MM.1S (cell line): ENCODE results near the gene NSFL1C.

Source experiments
- DNase-seq: peaks from one replicate; pipeline ENCODE4 v3.0.0-alpha.2; 2015
- H2AFZ ChIP-seq: fragments of 300-600 bp; sonication (generic); 2 replicates; pipeline ENCODE4 v1.6.0; 2016; ENCODE audit warnings: antibody characterized with exemption, low read length
- H3F3A ChIP-seq: fragments of 300-600 bp; sonication (generic); 2 replicates; pipeline ENCODE4 v1.6.1; 2016; ENCODE audit warnings: mild to moderate bottlenecking, antibody characterized with exemption, low read length, moderate library complexity, mixed read lengths; ENCODE audit not compliant: insufficient read depth
- H3K27ac ChIP-seq: fragments of 300-600 bp; sonication (generic); 2 replicates; pipeline ENCODE4 v1.5.1; 2016; ENCODE audit warnings: mild to moderate bottlenecking, low read length
- H3K27me3 ChIP-seq: fragments of 300-600 bp; sonication (generic); replicated peaks from 2 replicates; pipeline ENCODE4 v1.6.0; 2016; ENCODE audit warnings: low read length; ENCODE audit not compliant: insufficient read depth
- H3K36me3 ChIP-seq: fragments of 300-600 bp; sonication (generic); replicated peaks from 2 replicates; pipeline ENCODE4 v1.6.1; 2016; ENCODE audit warnings: mild to moderate bottlenecking, low read length, mixed read lengths; ENCODE audit not compliant: insufficient read depth
- H3K4me1 ChIP-seq: fragments of 300-600 bp; sonication (generic); 2 replicates; pipeline ENCODE4 v1.6.1; 2016; ENCODE audit warnings: low read length, mixed read lengths
- H3K4me2 ChIP-seq: fragments of 300-600 bp; sonication (generic); 2 replicates; pipeline ENCODE4 v1.6.0; 2016; ENCODE audit warnings: low read depth, low read length
- H3K4me3 ChIP-seq: fragments of 300-600 bp; sonication (generic); 2 replicates; pipeline ENCODE4 v1.5.1; 2016; ENCODE audit warnings: low read length, mixed read lengths
- H3K79me2 ChIP-seq: fragments of 300-600 bp; sonication (generic); 2 replicates; pipeline ENCODE4 v1.6.1; 2016; ENCODE audit warnings: mixed run types, low read length, mixed read lengths
- H3K9ac ChIP-seq: fragments of 300-600 bp; sonication (generic); 2 replicates; pipeline ENCODE4 v1.6.1; 2016; ENCODE audit warnings: low read length, mixed read lengths
- H3K9me2 ChIP-seq: fragments of 300-600 bp; sonication (generic); replicated peaks from 2 replicates; pipeline ENCODE4 v1.6.1; 2016; ENCODE audit warnings: mild to moderate bottlenecking, low read length, mixed read lengths; ENCODE audit not compliant: insufficient read depth
- H3K9me3 ChIP-seq: fragments of 300-600 bp; sonication (generic); replicated peaks from 2 replicates; pipeline ENCODE4 v1.6.1; 2016; ENCODE audit warnings: mild to moderate bottlenecking, low read length, mixed read lengths; ENCODE audit not compliant: insufficient read depth
- H4K20me1 ChIP-seq: fragments of 300-600 bp; sonication (generic); 2 replicates; pipeline ENCODE4 v1.6.1; 2016; ENCODE audit warnings: mild to moderate bottlenecking, low read length, moderate library complexity, mixed read lengths; ENCODE audit not compliant: insufficient read depth
- EZH2 ChIP-seq: fragments of 300-600 bp; sonication (generic); optimal IDR thresholded peaks from 2 replicates; pipeline ENCODE3; 2017; ENCODE audit warnings: low read depth, mild to moderate bottlenecking, antibody characterized with exemption, low read length, mixed read lengths
- EZH2phosphoT487 ChIP-seq: fragments of 300-600 bp; sonication (generic); IDR thresholded peaks from 2 replicates; pipeline ENCODE4 v1.6.1; 2018; ENCODE audit warnings: antibody characterized with exemption, low read length
- TF ChIP-seq, protein P1 (sequence below): fragments of 300-600 bp; sonication (generic); IDR thresholded peaks from 2 replicates; pipeline ENCODE4 v1.5.1; 2016; ENCODE audit warnings: antibody characterized with exemption, low read length, mixed read lengths

The NSFL1C gene

DNA sequence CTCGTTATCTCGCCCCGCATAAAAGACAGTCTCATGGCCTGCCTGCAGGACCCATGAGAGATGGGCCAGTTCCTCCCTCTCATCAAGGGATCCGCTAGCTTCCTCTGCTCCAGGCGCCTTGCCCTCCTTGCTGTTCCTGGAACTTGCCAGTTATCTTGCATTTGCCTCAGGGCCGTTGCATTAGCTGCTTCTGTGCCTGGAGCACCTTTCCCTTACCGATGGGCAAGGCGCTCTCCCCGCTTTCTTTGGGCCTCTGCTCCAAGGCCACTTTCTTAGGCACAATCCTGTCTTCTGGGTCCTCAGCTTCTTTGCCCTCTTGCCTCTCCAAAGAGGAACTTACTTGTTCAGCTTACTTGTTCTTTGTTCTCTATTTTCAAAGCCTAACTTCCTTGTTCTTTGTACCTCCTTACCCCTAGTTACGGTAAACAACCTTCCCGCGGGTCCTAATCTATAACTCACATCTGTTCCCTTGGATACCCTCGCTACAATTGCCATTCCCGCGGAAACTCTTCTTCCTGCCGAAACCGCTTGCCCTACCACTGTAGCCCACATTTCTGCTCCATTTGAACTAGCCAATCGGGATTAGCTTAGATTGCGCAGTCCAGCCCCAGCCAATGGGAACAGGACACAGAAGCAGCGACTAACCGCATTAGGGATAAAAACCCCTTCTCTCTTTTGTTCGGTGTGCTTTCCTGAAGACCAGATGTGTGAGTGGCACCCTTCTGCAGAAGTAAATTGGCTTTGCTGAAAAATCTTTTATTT lies 887 bp upstream of the NSFL1C start:
- Histone ChIP-seq H3K9me3 (no peaks in the 10 kb centered on the region), H3K9ac (no peak overlapping the region), H2AFZ (no peak overlapping the region), H3K36me3 (no peaks in the 10 kb centered on the region), H3K27me3 (peaks cover 13% of the 10 kb centered on the region), H3K4me3 (no peak overlapping the region), H3K27ac (no peak overlapping the region), H4K20me1 (peaks cover 20% of the 10 kb centered on the region), H3K4me2 (peak overlapping the region; percentile 23; the same call in 1 of the 2 replicates), H3K4me1 (peaks cover 27% of the 10 kb centered on the region), H3K79me2 (peaks cover 40% of the 10 kb centered on the region), H3F3A (no peaks in the 10 kb centered on the region), H3K9me2 (no peaks in the 10 kb centered on the region)
- TF ChIP-seq EZH2phosphoT487 = no peak
- TF ChIP-seq, protein P1, sequence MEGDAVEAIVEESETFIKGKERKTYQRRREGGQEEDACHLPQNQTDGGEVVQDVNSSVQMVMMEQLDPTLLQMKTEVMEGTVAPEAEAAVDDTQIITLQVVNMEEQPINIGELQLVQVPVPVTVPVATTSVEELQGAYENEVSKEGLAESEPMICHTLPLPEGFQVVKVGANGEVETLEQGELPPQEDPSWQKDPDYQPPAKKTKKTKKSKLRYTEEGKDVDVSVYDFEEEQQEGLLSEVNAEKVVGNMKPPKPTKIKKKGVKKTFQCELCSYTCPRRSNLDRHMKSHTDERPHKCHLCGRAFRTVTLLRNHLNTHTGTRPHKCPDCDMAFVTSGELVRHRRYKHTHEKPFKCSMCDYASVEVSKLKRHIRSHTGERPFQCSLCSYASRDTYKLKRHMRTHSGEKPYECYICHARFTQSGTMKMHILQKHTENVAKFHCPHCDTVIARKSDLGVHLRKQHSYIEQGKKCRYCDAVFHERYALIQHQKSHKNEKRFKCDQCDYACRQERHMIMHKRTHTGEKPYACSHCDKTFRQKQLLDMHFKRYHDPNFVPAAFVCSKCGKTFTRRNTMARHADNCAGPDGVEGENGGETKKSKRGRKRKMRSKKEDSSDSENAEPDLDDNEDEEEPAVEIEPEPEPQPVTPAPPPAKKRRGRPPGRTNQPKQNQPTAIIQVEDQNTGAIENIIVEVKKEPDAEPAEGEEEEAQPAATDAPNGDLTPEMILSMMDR = no peak
- no peak for TF ChIP-seq EZH2
- no peak for DNase-seq

GRCh38 chr20:1467082-1467354 lies 369 bp upstream of the NSFL1C start:
- Histone ChIP-seq H3K4me2 (peak overlapping the region; percentile 23; the same call in 1 of the 2 replicates), H3K27me3 (peaks cover 13% of the 10 kb centered on the region), H3K4me3 (no peak overlapping the region), H3K27ac (no peak overlapping the region), H3K9ac (no peak overlapping the region), H3K9me2 (no peaks in the 10 kb centered on the region), H3K79me2 (peaks cover 45% of the 10 kb centered on the region), H2AFZ (no peak overlapping the region), H3K36me3 (no peaks in the 10 kb centered on the region), H4K20me1 (peaks cover 21% of the 10 kb centered on the region), H3K4me1 (peaks cover 27% of the 10 kb centered on the region), H3F3A (no peaks in the 10 kb centered on the region), H3K9me3 (no peaks in the 10 kb centered on the region)
- DNase-seq = no peak
- TF ChIP-seq, protein P1 = no peak
- TF ChIP-seq EZH2phosphoT487 (no peak), EZH2 (no peak)

DNA sequence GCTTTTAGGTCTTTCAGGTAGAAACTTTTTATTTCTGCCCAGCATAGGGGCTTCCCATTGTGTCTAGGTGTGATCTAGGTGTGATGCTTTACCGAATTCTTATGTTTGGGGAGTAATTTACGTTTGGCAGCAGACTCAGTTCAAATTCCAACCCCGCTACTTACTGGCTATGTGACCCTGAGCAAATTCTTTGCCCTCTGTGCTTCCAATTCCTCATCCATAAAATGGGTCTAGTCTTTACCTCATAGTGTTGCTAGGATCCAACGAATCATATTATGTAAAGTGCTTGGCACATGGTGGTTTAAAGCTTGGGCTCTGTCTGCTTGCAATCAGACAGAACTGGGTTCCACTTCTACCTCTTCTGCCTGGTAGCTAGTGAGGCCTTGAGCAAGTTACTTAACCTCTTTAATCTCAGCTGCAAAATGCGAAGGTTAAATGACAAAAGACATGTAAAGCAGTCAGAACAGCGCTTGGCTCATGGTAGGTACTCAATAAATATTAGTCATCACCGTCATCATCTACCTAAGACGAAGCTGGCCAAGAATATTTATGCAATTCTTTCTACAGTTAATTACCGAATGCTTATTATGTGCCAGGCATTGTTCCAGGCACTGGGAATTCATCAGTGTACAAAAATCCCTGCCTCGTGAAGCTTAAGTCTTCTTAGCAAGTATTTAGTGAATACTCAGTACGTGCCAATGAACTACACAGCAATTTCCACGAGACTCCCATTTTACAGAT lies 1.0 kb downstream of the NSFL1C start:
- DNase-seq = no peak

More for the DNA sequence above, 1.0 kb downstream of the NSFL1C start:
- H3K9ac ChIP-seq = peak overlapping the region; percentile 92
- H4K20me1 ChIP-seq = peaks cover 30% of the 10 kb centered on the region
- H2AFZ ChIP-seq = peak overlapping the region; percentile 76
- peaks cover 59% of the 10 kb centered on the region for H3K79me2 ChIP-seq
- H3F3A ChIP-seq = no peaks in the 10 kb centered on the region
- peaks cover 27% of the 10 kb centered on the region for H3K4me1 ChIP-seq
- peak overlapping the region; percentile 93 for H3K4me2 ChIP-seq
- peak overlapping the region; percentile 94 for H3K4me3 ChIP-seq
- no peaks in the 10 kb centered on the region for H3K9me3 ChIP-seq
- peaks cover 13% of the 10 kb centered on the region for H3K27me3 ChIP-seq
- H3K9me2 ChIP-seq = no peaks in the 10 kb centered on the region
- TF ChIP-seq, protein P1 = no peak
- TF ChIP-seq EZH2 (no peak), EZH2phosphoT487 (no peak)
- no peak overlapping the region; the same call in 1 of the 2 replicates for H3K27ac ChIP-seq
- 0 out of 2 replicates have a peak, but pooled peaks cover 7% of the 10 kb centered on the region for H3K36me3 ChIP-seq
